ENCODE measurements around the gene NHSL2.

- no peak for TF ChIP-seq CTCF (IDR thresholded peaks at IDR 0.05)
- TF ChIP-seq POLR2A (IDR thresholded peaks at IDR 0.05) = no peak
Measured at GRCh38 chrX:72115380-72115779, 204.7 kb downstream of the NHSL2 start.

Measured in uterus (tissue), 2 donors.